K562 treated with DMSO at 1 percent for 48 hours (cell line): Measurements from ENCODE around the gene TEPSIN. TPM values are rescaled to one million over a fixed set of nuclear protein-coding genes. Genes with fewer than 3 reads are reported as not detected.

Experiments used
- total RNA-seq: library from RNA; unstranded; fragments of 300-600 nt; gene quantifications from 2 replicates; pipeline ENCODE4 v1.2.3, GENCODE V29; 2022; ENCODE audit warnings: low replicate concordance; ENCODE audit errors: extremely low read depth

Gene TEPSIN, protein sequence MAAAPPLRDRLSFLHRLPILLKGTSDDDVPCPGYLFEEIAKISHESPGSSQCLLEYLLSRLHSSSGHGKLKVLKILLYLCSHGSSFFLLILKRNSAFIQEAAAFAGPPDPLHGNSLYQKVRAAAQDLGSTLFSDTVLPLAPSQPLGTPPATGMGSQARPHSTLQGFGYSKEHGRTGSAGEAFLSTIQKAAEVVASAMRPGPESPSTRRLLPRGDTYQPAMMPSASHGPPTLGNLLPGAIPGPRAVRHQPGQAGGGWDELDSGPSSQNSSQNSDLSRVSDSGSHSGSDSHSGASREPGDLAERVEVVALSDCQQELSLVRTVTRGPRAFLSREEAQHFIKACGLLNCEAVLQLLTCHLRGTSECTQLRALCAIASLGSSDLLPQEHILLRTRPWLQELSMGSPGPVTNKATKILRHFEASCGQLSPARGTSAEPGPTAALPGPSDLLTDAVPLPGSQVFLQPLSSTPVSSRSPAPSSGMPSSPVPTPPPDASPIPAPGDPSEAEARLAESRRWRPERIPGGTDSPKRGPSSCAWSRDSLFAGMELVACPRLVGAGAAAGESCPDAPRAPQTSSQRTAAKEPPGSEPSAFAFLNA
- total RNA-seq = not detected in 2 replicates

DNA sequence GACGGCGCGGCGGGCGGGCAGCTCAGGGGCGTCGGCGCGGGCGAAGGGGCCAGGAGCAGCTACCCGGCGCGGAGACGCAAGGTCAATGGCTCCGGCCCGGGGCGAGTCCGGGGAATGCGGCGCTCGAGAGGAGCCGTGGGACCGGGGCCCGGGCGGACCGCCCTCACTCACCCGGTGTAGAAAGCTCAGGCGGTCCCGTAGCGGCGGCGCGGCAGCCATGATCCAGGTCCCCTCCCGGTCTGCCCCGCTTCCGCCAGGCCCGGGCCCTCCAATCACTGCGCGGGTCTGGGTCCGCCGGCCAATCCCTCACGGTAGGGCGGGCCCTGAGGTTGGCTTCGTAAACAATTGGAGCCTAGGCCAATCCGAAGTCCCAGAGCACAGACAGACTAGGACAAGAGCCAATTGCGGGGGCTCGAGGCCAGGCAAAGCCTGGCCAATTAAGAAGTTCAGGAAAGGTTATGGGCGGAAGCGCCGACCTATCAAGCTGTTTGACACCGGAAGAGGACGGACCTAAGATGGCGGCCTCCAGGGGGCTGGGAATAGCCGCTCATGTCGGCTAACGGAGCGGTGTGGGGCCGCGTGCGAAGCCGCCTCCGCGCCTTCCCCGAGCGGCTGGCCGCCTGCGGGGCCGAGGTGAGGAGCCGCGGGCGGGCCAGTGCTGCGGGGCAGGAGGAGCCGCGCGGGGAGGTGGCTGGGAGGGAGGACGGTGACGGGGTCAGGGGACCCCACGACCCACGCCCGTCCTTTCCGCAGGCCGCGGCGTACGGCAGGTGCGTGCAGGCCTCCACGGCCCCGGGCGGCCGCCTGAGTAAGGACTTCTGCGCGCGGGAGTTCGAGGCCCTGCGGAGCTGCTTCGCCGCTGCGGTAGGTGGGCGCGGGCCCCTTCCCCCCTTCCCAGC is at the start of gene TEPSIN, which contains the start of gene NDUFAF8:
TSS of gene TEPSIN (minus strand) at position 241 of the 899 bp plus-strand sequence. CDS start at position 219, 22 bp downstream.
TSS of gene NDUFAF8 (plus strand) at position 504 of the 899 bp plus-strand sequence. CDS start at position 550, 46 bp downstream.

DNA sequence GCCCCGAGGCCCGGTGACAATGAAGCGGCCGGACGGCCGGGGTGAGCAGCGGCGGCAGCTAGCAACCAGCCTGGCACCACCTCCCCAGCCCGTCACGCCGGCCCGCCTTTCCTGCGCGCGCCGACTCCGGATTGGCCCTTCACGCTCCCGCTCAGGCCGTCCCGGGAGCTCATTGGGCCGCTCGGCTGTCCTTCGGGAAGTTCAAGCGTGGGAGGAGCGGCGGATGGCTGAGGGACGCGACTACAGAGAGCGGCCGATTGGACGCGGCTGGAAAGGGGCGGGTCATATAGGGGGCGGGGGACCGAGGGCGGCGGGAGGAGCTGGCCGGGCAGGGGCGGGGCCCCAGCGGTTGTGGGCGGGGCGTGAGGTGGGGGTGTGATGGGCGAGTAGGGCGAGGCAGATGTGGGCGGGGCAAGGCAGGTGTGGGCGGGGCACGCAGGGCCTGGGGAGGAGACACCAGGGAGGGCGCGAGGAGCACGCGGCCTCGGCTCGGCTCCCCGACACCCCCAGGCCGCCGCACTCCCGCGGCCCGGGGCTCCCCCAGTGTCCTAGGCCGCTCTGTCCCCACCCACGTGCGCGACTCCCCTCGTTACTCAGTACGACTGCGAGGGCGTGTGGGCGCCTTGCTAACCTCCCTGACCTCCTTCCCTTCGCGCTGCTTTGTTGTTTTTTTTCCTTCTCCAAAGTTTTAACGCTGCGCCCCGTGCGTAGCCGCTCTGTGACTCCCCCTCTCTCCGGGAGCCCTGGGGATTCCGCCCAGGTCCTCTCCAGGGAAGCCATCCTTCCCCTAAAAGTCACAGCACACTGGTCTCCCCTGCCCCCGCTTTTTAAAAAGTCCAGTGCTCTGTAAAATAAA is 15.7 kb downstream of the TEPSIN start, which contains the start of gene CEP131:
TSS of gene CEP131 (minus strand) at position 60 of the 856 bp plus-strand sequence. CDS start 2,909 bp downstream, outside the sequence.

Other genes starting within 250 kb of the TEPSIN start
- not detected in 2 replicates for gene CHMP6, start 247.2 kb downstream of the TEPSIN start, total RNA-seq
- gene BAIAP2, start 203.9 kb downstream of the TEPSIN start, total RNA-seq = not detected in 2 replicates
- not detected in 2 replicates for gene PVALEF, start 73.5 kb downstream of the TEPSIN start, total RNA-seq
- gene AATK, start 72.8 kb downstream of the TEPSIN start, total RNA-seq = not detected in 2 replicates
- 107 TPM in 1 of 2 replicates, not detected in the other for gene CEP131, start 16.1 kb downstream of the TEPSIN start, total RNA-seq
- not detected in 2 replicates for gene NDUFAF8, start 263 bp upstream of the TEPSIN start, total RNA-seq
- 337 TPM in 1 of 2 replicates, not detected in the other for gene SLC38A10, start 56.3 kb upstream of the TEPSIN start, total RNA-seq
- not detected in 2 replicates for gene BAHCC1, start 156.4 kb upstream of the TEPSIN start, total RNA-seq